NK-92 (cell line): ENCODE measurements around the gene LDLR.
"Not testable (repeated sequence)": the region's sequence is repeated elsewhere in the genome, so short reads cannot be mapped to it uniquely, and the experiment has no call there.

ENCODE experiments used
- DNase-seq: peaks from one replicate; lab custom pipeline; 2025; ENCODE audit not compliant: unreplicated experiment; lab: John Stamatoyannopoulos, UW

The LDLR gene

DNA sequence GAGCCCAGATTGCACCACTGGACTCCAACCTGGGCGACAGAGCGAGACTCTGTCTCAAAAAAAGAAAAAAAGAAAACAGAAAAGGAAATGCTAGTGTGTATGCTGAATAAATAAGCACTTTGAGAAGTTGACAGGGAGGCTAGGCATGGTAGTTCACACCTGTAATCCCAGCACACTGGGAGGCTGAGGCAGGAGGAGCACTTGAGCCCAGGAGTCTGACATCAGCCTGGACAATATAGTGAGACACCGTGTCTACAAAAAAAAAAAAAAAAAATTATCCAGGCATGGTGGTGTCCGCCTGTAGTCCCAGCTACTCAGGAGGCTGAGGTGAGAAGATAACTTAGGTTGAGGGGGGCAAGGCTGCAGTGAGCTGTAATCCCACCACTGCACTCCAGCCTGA lies 19.1 kb upstream of the LDLR start:
- no peak for DNase-seq

DNA sequence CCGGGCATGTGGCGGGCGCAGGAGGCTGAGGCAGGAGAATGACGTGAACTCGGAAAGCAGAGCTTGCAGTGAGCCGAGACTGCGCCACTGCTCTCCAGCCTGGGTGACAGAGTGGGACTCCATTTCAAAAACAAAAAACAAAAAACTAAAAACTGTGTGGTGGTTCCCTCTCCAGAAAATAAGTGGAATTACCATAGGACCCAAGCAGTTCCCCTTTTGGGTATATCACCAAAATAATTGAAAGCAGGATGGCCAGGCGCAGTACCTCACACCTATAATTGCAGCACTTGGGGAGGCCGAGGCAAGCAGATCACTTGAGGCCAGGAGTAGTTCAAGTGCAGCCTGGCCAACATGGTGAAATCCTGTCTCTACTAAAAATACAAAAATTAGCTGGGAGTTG lies 15.7 kb upstream of the LDLR start:
- no peak for DNase-seq

- not testable (repeated sequence) for DNase-seq
These were observed 12.5 kb upstream of the LDLR start for GRCh38 chr19:11076792-11077191.

GRCh38 chr19:11078893-11079292 lies 10.4 kb upstream of the LDLR start:
- DNase-seq: no peak

- DNase-seq: no peak
These were observed 9.3 kb upstream of the LDLR start for GRCh38 chr19:11079999-11080398.

DNA sequence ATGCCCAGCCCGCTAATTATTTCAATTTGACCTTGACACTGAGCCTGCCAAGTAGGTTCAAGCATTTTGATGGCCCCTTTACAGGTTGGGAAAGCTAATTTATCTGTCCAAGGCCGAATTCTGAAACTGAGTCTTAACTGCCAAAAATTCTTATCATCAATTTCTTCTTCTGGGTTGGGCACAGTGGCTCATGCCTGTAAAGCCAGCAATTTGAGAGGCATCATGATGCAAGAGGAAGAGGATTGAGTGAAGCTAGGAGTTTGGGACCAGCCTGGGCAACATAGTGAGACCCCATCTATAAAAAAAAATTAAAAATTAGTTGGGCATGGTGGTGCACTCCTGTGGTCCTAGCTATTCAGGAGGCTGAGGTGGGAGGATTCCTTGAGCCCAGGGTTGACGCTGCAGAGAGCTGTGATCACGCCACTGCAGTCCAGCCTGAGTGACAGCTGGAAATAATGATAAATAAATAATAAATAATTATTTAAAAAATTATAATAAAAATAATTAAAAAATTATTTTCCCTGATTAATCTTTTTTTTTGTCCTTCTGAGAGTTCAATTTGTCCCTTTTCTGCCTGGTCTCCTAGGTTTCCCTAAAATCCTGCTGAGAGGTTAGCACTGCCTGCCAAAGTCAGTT lies 1.3 kb upstream of the LDLR start:
- no peak for DNase-seq

DNA sequence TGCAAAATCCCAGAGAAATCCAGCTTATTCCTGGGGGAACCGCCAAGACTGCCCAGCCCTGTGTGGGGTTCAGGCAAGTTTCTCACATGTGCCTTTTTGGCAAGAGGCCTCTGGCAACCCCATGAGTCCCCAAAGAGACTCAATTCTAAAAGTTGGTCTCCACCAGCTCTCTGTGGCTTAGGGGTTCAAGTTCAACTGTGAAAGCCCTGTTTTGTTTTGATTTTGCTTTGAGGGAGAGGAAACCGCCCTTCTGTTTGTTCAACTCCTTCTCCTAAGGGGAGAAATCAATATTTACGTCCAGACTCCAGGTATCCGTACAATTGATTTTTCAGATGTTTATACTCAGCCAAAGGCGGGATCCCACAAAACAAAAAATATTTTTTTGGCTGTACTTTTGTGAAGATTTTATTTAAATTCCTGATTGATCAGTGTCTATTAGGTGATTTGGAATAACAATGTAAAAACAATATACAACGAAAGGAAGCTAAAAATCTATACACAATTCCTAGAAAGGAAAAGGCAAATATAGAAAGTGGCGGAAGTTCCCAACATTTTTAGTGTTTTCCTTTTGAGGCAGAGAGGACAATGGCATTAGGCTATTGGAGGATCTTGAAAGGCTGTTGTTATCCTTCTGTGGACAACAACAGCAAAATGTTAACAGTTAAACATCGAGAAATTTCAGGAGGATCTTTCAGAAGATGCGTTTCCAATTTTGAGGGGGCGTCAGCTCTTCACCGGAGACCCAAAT lies 583 bp upstream of the LDLR start:
- DNase-seq: no peak

DNA sequence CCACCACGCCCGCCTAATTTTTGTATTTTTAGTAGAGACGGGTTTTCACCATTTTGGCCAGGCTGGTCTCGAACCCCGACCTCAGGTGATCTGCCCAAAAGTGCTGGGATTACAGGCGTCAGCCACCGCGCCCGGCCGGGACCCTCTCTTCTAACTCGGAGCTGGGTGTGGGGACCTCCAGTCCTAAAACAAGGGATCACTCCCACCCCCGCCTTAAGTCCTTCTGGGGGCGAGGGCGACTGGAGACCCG lies 676 bp downstream of the LDLR start:
- not testable (repeated sequence) for DNase-seq

GRCh38 chr19:11090264-11090996 lies 1.2 kb downstream of the LDLR start:
- peak; percentile 94 for DNase-seq

DNA sequence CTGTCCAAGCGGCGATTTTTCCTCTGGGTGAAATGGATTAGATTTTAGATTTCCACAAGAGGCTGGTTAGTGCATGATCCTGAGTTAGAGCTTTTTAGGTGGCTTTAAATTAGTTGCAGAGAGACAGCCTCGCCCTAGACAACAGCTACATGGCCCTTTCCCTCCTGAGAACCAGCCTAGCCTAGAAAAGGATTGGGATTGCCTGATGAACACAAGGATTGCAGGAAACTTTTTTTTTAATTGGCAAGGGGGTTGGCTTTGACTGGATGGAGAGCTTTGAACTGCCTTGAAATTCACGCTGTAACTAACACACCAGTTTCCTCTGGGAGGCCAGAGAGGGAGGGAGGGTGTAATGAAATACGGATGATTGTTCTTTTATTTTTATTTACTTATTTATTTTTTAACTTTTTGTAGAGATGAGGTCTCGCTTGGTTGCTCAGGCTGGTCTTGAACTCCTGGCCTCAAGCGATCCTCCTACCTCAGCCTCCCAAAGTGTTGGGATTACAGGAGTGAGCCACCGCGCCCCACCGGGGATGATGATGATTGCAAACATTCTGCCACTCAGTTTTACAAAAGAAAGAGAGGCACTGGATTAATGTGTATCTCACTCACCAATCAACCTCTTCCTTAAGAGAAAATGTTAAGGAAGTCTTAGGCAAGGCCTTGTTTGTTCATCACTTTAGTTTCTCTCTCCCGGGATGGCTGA lies 1.9 kb downstream of the LDLR start:
- no peak for DNase-seq

DNA sequence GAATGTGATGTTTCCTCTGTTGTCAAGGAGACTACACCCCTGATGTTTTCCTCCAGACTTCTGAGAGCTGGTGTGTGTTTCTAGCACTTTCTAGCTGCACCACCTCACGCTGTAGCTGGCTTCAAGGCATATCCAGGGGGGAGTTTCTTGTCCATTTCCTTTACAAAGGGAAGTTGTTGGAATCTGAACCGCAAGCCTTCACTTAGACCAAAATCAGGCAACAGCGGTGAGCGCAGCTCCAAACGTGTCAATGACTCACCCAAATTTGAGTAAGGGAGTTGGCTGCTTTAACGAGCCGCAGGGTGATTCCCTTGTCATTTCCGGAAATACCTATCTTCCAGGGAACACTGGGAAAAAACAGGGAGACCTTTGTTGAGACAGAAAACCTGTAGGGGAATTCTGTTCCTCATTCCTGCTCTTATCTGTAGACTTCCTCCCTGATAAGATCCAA lies 2.5 kb downstream of the LDLR start:
- DNase-seq: no peak

DNA sequence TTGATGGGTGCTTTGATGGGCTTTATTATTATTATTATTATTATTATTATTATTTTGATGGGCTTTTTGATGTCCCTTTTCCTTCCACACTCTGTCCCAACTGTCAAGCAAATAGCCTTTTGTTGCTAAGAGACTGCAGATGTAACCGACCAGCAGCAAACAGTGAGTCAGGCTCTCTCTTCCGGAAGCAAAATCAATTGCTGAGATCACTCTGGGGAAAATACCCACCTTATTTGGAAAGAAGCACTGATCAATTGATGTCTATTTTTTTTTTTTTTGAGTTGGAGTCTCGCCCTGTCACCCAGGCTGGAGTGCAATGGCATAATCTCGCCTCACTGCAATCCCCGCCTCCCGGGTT lies 2.9 kb downstream of the LDLR start:
- no peak for DNase-seq

GRCh38 chr19:11093689-11094238 lies 4.5 kb downstream of the LDLR start:
- no peak for DNase-seq

GRCh38 chr19:11094520-11094894 lies 5.2 kb downstream of the LDLR start:
- no peak for DNase-seq

- no peak for DNase-seq
These were observed 7.1 kb downstream of the LDLR start for GRCh38 chr19:11096210-11096841.

DNA sequence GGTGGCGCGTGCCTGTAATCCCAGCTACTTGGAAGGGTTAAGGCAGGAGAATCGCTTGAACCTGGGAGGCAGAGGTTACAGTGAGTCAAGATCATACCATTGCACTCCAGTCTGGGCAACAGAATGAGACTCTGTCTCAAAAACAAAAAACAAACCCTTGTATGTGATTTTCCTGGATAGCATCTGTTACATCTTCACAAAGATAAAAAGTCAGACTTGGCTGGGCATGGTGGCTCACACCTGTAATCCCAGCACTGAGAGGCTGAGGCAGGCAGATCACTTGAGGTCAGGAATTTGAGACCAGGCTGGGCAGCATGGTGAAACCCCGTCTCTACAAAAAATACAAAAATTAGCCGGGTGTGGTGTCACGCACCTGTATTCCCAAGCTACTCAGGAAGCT lies 8.1 kb downstream of the LDLR start:
- not testable (repeated sequence) for DNase-seq

GRCh38 chr19:11098327-11098726 lies 9.1 kb downstream of the LDLR start:
- DNase-seq: no peak

- no peak for DNase-seq
These were observed 9.6 kb downstream of the LDLR start for GRCh38 chr19:11098861-11099260.

GRCh38 chr19:11100049-11100448 lies 10.8 kb downstream of the LDLR start:
- no peak for DNase-seq

GRCh38 chr19:11101057-11101456 lies 11.8 kb downstream of the LDLR start:
- no peak for DNase-seq

DNA sequence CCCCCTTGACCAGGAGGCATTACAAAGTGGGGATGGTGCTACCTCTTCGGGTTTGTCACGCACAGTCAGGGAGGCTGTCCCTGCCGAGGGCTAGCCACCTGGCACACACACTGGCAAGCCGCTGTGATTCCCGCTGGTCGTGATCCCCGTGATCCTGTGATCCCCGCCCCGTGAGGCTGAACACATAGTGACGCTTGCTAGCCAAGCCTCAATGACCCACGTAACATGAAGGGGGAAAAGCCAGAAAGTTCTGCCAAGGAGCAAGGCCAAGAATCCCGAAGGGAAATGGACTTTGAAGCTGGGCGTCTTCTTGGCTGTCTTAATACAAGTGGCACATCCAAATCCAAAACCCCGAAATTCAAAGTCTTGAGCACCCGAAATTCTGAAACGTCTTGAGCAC lies 13.7 kb downstream of the LDLR start:
- no peak for DNase-seq
